Measurements from ENCODE around the gene NSUN4.
"Not testable (repeated sequence)": the region's sequence is repeated elsewhere in the genome, so short reads cannot be mapped to it uniquely, and the experiment has no call there.

Gene NSUN4

GRCh38 chr1:46340404-46341221 lies at the start of gene NSUN4:
TSS of gene NSUN4 (plus strand) at chr1:46340807. CDS start at chr1:46340827, 20 bp downstream.
- FAIRE-seq = peak; percentile 69
- peak; percentile 90 for DNase-seq (ENCODE audit: low spot score)

DNA sequence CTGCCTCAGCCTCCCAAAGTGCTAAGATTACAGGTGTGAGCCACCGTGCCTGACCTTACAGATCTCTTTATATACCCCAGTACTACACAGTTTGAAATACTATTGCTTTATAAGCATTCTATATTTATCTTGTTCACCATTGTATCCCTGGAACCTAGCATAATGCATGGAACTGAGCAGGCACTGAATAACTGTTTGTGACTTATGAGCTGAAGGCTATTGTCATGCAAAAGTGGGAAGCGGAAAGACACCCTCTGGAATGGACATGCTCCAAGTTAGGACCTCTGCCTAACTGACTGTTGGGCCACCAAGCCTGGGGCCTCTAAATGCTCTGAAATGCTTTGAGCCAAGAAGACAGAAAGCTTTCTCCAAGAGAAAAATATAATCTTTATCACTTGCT lies 45.3 kb upstream of the NSUN4 start:
- DNase-seq (ENCODE audit: low spot score) (no peak), FAIRE-seq (no peak)

- DNase-seq (ENCODE audit: low spot score) (no peak), FAIRE-seq (no peak)
Observed at GRCh38 chr1:46298387-46298786, 42.2 kb upstream of the NSUN4 start.

DNA sequence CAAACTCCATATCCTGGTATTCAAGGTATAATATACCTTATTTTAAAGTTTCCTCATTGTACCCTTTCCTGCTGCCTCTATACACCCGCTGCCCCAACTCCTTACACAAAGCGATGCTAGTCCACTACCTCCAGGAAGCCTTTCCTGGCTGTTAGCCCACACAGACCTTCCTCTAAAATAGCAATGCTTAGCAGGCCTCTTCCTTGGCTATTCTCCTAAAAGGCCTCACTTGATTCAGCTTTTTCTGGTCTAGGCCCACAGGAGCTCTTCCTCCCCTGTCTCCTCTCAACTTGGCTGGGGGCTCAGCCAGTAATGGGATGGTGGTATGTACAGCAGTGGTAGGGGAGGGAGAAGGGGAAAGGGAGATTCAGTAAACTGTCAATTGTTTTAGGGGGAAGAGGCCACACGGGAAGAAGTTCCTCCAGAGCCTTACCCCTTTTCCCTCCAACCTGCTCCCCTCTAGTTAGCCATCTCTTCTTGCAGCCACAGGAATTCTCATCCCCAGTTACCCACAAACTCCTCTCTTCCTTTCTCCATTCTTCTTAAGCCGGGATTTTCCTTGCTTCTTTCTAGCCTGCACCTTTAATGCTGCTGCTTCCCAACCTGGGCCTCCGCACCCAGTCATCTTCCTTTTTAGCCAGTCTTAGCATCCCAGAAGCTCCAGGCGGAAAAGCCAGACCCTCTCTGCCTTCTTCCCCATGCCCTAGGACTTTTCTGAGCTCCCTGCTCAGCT lies 39.8 kb upstream of the NSUN4 start:
- FAIRE-seq = no peak
- DNase-seq (ENCODE audit: low spot score) = no peak

DNA sequence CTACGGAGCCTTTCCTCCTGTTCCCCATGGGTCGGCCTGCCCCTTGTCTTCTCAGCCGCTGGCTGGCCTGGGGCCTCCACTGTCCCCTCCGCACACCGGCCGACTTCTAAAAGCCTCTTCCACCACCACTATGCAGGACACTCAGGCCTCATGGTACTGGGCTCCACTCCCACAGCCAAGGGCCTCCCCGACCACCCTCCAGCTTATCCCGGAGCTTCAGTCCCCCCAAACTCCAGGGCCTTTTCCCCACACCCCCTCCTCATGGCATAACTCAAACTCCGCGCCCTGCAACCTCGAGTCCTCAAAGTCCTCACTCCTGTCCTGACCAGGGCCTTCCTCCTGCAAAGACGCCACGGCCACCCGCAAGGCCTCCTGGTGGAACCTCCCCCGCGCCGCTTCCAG lies 39.2 kb upstream of the NSUN4 start:
- no peak for DNase-seq (ENCODE audit: low spot score)
- FAIRE-seq = no peak

DNA sequence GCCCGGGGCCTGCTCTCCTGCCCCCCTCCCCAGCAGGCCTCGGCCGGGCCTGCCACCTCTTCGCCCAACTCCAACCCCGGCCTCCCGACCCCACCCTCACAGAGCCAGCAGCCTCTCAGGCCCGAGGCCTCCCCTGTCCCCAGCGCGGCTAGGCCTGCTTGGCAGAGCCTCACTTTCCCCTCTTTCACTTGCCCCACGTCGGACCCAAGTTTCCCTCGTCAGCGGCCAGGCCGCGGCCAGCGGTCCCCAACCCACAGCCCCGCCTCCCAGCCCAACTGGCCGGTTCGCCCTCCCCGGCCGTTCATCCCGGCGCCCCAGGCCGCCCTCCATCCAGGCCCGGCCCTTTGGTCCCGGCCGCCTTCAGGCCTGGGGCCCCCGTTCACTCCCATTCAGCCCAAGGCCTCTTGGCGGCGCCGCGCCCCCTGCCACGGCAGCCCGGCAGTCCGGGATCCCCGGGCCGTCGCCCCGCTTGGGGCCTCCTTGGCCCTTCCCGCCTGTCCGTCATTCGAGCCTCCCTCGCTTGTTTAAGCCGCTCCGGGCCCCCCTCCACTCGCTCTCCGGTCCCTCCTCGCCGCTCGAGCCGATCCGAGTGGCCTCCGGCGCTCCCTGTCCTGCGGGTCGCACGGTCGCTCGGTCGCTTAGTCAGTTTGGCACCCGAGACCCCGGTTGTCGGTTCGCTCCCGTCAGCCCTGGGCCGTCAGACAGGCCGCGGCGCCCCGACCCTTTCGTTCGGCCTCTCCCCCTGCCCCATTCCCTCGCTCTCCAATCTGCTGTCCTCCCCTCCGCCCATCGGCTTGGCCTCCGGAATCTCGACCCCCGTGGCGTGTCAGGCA lies 38.6 kb upstream of the NSUN4 start:
- no peak for FAIRE-seq
- no peak for DNase-seq (ENCODE audit: low spot score)

DNA sequence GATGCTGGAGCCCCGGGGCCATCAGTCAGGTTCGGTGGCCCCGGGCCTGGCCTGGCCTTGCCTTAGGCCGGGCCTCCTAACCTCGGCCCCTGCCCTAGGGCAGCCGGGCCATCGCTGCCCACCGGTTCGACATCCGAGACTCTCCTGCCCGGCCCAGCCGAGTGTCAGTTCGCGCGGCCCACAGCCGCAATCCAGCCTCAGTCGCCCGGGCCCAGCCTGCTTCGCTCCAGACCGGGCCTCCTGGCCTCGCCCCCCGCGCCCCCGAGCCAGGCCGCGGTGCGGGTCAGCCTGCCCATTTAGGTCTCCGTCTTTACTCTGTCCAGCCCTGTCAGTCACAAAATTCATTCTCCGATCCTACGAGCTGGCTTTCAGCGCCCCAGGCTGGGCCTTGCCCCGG lies 38.0 kb upstream of the NSUN4 start:
- FAIRE-seq (no peak), DNase-seq (ENCODE audit: low spot score) (no peak)

DNA sequence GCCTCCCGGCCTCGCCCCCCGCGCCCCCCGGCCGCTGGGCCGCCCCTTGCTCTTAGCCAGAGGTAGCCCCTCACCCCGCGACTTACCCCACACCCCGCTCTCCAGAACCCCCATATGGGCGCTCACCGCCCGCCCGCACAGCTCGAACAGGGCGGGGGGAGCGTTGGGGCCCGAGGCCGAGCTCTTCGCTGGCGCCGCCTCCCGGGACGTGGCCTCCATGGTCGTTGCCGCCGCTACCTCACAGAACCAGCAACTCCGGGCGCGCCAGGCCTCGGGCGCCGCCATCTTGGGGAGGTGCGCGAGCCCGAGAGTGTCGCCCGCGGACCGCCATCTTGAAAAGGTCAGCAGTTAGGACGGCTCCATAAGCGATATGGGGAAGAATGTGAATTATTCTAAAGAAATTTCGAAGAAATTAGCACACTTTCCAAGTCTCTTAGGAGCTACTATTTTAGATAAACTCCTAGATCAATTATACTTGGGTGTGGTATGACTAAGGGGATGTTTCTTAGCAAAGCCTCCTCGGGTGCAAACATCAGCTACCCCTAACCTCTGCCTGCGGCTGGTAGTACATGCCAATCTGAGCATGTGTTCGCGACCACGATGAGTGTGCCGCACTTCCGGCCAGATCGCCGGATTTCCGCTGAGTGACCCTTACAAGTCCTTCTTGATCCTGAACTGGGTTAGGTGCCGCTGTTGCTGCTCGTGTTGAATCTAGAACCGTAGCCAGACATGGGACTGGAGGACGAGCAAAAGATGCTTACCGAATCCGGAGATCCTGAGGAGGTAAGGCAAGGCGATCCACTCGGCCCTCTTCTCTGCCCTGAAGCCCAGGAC lies 37.4 kb upstream of the NSUN4 start, which contains the start of the genes LRRC41 and UQCRH:
TSS of gene LRRC41 (minus strand) at position 579 of the 834 bp plus-strand sequence. CDS start at position 285, 294 bp downstream.
TSS of gene UQCRH (plus strand) at position 661 of the 834 bp plus-strand sequence. CDS start at position 730, 69 bp downstream.
- DNase-seq (ENCODE audit: low spot score) = peak; percentile 96
- FAIRE-seq = peak; percentile 73

DNA sequence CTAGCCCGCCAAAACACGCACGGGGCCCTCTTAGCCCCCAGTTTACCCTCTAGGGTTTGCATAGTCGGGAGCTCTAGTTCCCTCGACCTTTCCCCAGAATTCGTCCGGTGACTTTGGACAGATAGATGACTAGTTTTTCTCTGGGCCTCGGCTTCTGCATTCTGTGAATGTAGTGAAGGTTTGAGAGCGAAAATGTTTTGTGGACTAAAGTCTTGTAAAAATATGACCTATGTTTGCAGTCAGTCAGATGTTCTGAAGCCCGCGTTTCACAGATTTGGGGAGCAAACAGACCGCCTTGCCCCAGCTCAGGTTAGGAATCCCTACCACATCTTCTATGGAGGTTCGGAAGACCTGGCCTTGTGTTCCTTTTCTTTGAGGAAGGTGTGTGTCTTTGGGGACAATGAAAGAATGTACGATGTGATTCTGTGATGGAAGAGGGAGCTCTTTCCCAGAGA lies 36.7 kb upstream of the NSUN4 start:
- FAIRE-seq = no peak
- DNase-seq (ENCODE audit: low spot score) = no peak

- FAIRE-seq = no peak
- DNase-seq (ENCODE audit: low spot score) = no peak
Observed at GRCh38 chr1:46306159-46306530, 34.5 kb upstream of the NSUN4 start.

DNA sequence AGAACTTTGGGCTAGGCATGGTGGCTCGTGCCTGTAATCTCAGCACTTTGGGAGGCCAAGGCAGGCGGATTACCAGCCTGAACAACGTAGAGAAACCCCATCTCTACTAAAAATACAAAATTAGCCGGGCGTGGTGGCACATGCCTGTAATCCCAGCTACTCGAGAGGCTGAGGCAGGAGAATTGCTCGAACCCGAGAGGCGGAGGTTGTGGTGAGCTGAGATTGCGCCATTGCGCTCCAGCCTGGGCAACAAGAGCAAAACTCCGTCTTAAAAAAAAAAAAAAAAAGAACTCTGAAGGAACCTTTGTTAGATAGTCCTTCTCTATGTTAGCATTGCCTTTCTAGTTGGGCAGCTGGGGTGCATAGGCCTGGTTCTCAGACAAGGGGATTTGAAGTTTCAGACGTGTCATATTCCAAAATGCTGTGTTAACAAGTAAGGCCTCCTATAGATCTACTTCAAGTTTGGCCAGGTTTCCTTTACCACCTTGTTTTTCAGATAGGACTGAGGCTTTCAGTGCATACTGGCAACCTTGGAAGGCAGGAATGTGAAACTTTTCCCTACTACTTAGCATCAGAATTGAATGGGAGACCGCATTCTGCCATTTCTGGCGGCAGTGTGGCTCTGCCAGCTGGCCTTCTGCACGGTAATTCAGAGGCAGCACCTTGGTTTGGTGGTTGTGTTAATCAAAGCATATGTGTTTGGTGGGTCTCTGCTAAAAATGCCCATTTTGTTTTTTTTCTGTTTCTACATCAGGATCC lies 31.0 kb upstream of the NSUN4 start:
- FAIRE-seq (no peak), DNase-seq (ENCODE audit: low spot score) (no peak)

- FAIRE-seq (no peak), DNase-seq (ENCODE audit: low spot score) (no peak)
Observed at GRCh38 chr1:46310321-46310720, 30.3 kb upstream of the NSUN4 start.

DNA sequence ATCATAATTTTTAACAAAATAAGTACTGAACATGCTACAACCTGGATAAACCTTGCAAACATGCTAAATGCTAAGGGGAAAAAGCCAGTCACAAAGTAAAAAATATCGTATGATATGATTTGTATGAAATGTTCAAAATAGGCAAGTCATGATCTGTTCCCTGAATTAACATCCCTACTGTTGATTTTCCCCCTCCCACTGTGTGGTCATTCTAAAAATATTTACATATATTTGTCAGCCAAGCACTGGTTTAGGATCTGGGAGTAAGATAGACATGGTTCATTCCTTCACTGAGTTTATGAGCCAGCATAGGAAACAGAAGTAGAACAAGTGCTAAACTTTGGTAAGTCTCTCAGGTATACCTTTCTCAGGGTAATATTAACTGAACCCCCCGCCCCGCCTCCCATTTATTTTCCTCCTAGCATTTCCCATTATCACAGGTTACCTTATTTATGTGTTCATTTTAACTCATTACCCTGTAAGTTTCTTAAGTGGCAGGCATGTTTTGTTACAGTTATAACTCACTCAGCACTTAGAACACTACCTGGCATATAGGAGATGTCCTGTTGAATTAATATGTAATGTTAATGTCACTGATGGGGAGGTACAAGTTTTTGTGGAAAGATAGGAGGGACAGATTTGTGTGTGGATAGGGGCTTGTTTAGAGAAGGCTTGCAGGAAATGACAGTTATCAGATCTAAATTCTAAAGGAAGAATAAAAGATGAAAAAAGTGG lies 24.8 kb upstream of the NSUN4 start:
- DNase-seq (ENCODE audit: low spot score) (peak; percentile 31), FAIRE-seq (no peak)

- DNase-seq (ENCODE audit: low spot score) (no peak), FAIRE-seq (no peak)
Observed at GRCh38 chr1:46317323-46317722, 23.3 kb upstream of the NSUN4 start.

- not testable (repeated sequence) for FAIRE-seq; DNase-seq (ENCODE audit: low spot score)
Observed at GRCh38 chr1:46319301-46319700, 21.3 kb upstream of the NSUN4 start.

DNA sequence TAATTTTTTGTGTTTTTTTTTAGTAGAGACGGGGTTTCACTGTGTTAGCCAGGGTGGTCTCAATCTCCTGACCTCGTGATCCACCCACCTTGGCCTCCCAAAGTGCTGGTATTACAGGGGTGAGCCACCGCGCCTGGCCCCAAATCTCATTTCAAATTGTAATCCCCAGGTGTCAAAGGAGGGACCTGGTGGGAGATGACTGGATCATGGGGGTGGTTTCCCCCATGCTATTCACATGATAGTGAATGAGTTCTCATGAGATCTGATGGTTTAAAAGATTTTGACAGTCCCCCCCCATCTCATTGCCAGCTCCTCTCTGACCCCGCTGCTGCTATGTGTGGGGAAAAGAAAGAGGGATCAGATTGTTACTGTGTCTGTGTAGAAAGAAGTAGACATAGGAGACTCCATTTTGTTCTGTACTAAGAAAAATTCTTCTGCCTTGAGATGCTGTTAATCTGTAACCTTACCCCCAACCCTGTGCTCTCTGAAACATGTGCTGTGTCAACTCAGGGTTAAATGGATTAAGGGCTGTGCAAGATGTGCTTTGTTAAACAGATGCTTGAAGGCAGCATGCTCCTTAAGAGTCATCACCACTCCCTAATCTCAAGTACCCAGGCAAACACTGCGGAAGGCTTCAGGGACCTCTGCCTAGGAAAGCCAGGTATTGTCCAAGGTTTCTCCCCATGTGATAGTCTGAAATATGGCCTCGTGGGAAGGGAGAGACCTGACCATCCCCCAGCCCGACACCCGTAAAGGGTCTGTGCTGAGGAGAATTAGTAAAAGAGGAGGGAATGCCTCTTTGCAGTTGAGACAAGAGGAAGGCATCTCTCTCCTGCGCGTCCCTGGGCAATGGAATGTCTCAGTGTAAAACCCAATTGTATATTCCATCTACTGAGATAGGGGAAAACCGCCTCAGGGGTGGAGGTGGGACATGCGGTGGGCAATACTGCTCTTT lies 20.4 kb upstream of the NSUN4 start:
- not testable (repeated sequence) for FAIRE-seq; DNase-seq (ENCODE audit: low spot score)

GRCh38 chr1:46322191-46322590 lies 18.4 kb upstream of the NSUN4 start:
- FAIRE-seq; DNase-seq (ENCODE audit: low spot score): not testable (repeated sequence)

All from RCC 7860 (cell line).